Measurements from ENCODE around the gene HOXC12.

The HOXC12 gene

DNA sequence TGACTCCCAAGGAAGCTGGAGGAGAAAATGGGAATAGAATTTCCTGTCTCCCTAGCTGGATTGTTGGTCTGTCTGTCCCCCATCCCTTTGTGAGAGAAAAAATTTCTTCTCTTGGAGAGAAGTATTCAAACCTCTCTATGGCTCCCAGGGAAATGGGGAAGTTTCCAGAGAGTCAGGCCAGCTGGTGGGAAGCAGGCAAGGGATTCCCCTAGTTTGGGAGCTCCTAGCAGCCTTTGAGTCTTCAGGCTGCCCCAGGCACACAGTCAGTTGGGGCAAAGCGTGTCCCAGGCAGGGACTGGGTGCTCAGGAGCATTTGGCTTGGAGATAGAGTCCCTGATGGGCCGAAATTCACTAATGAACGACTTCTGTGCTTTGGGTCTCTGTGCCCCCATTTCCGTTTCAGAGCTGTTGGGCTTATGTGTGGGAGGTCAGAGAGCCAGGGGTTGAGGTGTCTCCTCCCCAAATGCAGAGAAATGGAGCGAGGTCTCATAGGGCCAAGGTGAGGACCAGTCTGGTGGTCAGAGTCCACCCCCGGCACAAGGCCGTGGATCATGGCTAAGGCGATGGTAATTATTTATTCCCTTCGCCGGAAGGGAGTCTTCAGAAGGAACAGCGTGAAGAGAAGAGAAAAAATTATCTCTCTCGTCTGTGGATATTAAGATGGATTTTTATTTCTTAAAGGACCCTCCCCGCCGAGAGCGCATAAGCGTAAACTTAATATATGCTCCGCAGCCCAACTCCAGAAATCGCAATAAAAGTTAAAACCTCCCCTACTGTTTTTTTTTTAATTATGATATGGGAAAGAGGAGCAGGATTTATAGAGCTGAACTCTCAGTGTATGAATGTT is 38.7 kb downstream of the HOXC12 start:
- in situ Hi-C loops (cut with MboI; ENCODE audit: low sequenced_read_pairs, unreplicated experiment) = no loop called here
- TF ChIP-seq, protein P1, sequence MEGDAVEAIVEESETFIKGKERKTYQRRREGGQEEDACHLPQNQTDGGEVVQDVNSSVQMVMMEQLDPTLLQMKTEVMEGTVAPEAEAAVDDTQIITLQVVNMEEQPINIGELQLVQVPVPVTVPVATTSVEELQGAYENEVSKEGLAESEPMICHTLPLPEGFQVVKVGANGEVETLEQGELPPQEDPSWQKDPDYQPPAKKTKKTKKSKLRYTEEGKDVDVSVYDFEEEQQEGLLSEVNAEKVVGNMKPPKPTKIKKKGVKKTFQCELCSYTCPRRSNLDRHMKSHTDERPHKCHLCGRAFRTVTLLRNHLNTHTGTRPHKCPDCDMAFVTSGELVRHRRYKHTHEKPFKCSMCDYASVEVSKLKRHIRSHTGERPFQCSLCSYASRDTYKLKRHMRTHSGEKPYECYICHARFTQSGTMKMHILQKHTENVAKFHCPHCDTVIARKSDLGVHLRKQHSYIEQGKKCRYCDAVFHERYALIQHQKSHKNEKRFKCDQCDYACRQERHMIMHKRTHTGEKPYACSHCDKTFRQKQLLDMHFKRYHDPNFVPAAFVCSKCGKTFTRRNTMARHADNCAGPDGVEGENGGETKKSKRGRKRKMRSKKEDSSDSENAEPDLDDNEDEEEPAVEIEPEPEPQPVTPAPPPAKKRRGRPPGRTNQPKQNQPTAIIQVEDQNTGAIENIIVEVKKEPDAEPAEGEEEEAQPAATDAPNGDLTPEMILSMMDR (IDR thresholded peaks at IDR 0.05; ENCODE audit: borderline replicate concordance, control extremely low read depth, extremely low read depth, insufficient read depth, missing control alignments) = no peak
- DNase-seq (ENCODE audit: low spot score) = no peak

DNA sequence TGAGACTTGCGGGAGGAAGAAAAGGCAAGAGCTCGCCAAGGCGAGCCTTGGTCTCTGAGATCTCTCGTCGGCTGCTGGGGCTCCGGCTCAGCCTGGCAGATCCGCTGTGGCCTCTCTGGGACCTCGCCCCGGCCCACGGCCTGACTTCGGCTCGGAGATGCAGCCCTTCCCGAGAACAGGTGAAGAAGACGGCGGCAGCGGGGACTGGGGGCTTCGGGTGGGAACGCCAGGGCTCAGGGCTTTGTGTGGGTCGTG is 39.2 kb downstream of the HOXC12 start:
- DNase-seq (ENCODE audit: low spot score) = no peak
- TF ChIP-seq, protein P1 (IDR thresholded peaks at IDR 0.05; ENCODE audit: borderline replicate concordance, control extremely low read depth, extremely low read depth, insufficient read depth, missing control alignments) = no peak
- in situ Hi-C loops (cut with MboI; ENCODE audit: low sequenced_read_pairs, unreplicated experiment) = no loop called here

DNA sequence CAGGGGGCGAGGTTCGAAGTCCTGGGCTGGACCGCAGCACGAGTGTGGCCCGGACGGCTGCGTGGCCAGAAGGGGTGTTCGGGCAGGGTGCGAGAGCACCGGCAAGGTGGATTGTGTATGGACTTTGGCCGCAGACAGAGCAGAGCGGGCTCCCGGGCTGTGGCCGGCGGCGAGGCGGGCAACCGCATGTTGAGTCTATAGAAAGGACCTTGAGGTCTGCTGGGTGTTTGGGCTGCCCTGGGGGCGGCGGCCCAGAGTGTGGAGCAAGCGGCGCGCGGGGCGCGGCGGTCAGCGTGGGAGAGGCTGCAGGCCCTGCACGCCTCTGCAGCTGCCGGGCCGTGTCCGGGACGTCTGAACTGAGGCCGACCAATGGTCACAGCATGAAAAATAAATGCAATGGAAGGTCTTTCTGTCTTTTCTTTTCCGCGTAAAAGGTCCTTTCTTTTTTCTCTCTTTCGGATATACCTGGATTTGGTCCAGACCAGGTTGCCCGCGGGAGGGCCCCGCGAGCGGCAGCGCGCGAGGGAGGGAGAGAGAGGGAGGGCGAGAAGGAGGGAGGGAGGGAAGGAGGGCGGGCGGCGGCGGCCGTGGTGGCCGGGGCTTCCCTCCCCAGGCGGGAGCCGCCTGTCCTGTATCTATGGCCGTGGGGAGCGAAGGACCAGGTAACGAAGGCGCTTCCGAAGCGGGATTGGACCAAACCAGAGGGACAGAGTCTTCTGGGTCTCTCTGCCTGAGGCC is 39.7 kb downstream of the HOXC12 start:
- TF ChIP-seq, protein P1 (IDR thresholded peaks at IDR 0.05; ENCODE audit: borderline replicate concordance, control extremely low read depth, extremely low read depth, insufficient read depth, missing control alignments) = no peak
- DNase-seq (ENCODE audit: low spot score) = no peak
- in situ Hi-C loops (cut with MboI; ENCODE audit: low sequenced_read_pairs, unreplicated experiment) = no loop called here

DNA sequence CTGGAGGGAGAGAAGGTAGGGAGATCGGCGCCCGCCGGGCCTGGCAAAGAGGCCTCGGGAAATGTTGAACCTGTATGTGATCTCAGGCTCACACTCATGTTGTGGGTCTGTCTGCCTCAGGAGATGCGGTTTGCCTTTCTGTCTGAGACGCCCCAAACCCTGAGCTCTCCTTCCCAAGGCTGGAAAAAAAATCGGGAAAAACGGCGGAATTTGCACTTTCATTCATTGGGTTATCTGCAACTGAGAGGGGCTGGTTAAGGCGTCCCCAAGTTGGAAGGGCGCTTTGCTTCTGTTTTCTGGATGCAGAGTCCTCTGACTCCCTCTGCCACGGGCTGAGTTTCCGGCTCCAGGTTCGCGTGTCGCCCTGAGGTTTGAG is 40.3 kb downstream of the HOXC12 start:
- DNase-seq (ENCODE audit: low spot score) = no peak
- in situ Hi-C loops (cut with MboI; ENCODE audit: low sequenced_read_pairs, unreplicated experiment) = no loop called here
- TF ChIP-seq, protein P1 (IDR thresholded peaks at IDR 0.05; ENCODE audit: borderline replicate concordance, control extremely low read depth, extremely low read depth, insufficient read depth, missing control alignments) = no peak

DNA sequence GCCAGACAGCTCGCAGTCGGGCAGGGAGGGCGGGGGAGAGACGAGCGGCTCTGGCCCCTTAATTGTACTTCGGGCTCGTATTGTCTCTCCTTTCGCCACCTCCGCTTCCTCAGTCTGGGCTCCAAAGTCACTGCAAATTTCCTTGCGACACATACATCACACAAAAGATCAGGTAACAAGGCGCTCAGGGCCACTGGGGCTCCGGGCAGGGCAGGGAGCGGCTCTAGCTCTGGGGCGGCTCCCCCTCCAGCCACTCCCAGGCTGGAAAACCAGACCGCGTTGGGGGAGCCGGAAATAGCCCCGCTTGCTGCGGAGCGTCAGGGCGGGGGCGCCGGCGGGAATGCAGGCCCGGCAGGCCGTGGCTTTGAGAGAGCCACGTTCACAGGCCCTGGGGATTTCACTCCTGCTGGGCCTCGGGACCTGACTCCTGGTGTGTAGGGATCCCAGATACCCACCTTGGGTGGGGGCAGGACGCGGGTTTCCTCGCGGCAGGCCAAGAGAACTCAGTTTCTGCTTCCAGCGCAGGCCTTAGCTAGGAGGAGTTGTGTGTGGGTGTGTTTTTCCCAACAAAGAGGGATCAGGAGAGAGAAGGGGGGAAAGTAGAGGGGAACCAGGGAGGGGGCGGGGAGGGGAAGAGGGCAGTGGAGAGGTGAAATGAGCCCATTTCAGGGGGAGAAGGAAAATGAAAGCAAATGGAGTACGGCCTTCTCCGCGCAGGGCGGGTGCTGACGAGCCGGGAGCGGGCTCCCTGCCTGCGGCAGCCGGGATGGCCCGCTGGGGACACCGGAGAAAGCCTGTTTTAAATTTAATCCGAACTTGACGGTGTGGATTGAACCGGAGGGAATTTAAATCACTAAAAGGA is 40.9 kb downstream of the HOXC12 start:
- in situ Hi-C loops (cut with MboI; ENCODE audit: low sequenced_read_pairs, unreplicated experiment) = no loop called here
- TF ChIP-seq, protein P1 (IDR thresholded peaks at IDR 0.05; ENCODE audit: borderline replicate concordance, control extremely low read depth, extremely low read depth, insufficient read depth, missing control alignments) = no peak
- DNase-seq (ENCODE audit: low spot score) = no peak
